ENCODE data around the gene UBE2R2. TPM values are rescaled to one million over a fixed set of nuclear protein-coding genes. Genes with fewer than 3 reads are reported as not detected.

Gene UBE2R2
- total and polyA plus RNA-seq, 12 donors: 15.8 to 47.9 (median 41.4) TPM

DNA sequence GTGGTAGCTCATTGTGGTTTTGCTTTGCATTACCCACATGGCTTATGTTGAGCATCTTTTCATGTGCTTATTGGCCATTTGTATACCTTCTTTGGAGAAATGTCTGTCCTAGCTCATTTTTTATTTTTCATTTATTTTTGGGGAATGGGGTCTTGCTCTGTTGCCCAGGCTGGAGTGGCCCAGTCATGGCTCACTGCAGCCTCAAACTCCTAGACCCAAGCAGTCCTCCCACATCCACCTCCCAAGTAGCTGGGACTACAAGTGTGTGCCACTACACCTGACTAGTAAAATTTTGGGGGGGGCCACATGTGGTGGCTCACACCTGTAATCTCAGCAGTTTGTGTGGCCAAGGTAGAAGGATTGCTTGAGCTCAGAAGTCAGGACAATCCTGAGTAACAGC, 77.4 kb downstream of the UBE2R2 start:
- TF ChIP-seq, protein P1, sequence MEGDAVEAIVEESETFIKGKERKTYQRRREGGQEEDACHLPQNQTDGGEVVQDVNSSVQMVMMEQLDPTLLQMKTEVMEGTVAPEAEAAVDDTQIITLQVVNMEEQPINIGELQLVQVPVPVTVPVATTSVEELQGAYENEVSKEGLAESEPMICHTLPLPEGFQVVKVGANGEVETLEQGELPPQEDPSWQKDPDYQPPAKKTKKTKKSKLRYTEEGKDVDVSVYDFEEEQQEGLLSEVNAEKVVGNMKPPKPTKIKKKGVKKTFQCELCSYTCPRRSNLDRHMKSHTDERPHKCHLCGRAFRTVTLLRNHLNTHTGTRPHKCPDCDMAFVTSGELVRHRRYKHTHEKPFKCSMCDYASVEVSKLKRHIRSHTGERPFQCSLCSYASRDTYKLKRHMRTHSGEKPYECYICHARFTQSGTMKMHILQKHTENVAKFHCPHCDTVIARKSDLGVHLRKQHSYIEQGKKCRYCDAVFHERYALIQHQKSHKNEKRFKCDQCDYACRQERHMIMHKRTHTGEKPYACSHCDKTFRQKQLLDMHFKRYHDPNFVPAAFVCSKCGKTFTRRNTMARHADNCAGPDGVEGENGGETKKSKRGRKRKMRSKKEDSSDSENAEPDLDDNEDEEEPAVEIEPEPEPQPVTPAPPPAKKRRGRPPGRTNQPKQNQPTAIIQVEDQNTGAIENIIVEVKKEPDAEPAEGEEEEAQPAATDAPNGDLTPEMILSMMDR (IDR thresholded peaks at IDR 0.05): no peak
- Histone ChIP-seq H3K27me3 (no peaks in the 10 kb centered on the region), H3K9me3 (no peaks in the 10 kb centered on the region), H3K27ac (no peak overlapping the region), H3K4me3 (no peak overlapping the region), H3K4me1 (peaks cover 0 to 7% (median 0%) of the 10 kb centered on the region in 9 donors), H3K36me3 (peaks cover 0 to 44% (median 0%) of the 10 kb centered on the region in 9 donors)
- no peak for DNase-seq
- ATAC-seq: no peak
- intact Hi-C loops (cut with DNase I): no loop called here

DNA sequence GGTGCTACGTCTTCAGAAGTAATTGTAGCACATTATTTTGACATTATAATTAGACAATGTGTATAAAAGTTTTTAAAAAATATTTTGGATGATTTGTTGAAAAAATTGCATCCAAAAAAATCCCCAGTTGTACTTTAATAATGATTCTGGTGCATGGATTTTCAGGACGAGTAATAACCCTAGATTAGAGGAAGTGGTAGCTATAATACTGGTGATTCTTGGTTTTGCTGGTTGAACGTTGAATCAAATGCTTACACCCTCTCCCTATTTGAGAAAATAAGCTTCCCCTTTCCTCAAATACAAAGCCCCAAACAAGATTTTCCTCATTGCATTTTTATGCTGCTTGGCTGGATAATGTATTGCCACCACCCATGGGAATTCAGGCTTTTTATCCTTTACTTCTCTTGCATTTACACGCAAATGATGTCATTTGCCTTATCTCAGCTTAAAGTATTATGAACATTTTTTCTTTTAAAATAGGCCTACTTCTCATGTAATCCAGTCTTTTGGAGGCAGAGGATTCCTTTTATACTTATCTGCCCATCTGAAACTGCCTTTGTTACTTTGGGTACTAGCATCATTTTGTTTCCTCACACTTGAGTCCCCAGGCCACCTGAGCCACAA, 86.3 kb downstream of the UBE2R2 start:
- TF ChIP-seq, protein P1 (IDR thresholded peaks at IDR 0.05): no peak
- DNase-seq (no peak), ATAC-seq (no peak)
- Histone ChIP-seq H3K36me3 (peaks cover 0 to 66% (median 4%) of the 10 kb centered on the region in 9 donors), H3K9me3 (no peaks in the 10 kb centered on the region), H3K4me1 (peaks cover 0 to 41% (median 21%) of the 10 kb centered on the region in 9 donors), H3K27me3 (no peaks in the 10 kb centered on the region), H3K27ac (no peak overlapping the region), H3K4me3 (no peak overlapping the region)
- intact Hi-C loops (cut with DNase I): no loop called here
- WGBS, 2 donors: 71 to 76% methylated on average over 4 of the region's 4 CpGs

DNA sequence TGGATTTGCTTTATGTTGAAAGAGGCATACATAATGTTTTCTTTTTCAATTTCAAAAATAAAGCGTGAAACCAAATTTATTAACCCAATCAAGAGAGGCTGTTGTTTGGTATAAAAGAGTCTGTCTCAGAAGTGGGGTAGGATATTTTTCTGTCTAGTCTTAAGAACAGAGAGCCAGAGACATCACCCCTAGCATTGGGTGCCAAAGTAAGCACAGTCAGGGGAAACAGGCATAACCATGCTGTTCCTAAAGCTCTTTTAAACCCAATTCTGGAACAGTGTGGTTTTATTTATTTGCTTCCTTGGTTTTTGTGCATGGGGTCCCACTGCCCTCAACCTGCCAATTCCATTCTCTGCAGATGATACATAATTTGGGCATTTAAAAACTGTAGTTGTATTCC, 88.2 kb downstream of the UBE2R2 start:
- no peaks in the 10 kb centered on the region for H3K27me3 ChIP-seq
- no peaks in the 10 kb centered on the region for H3K9me3 ChIP-seq
- 96 to 97% methylated on average over 1 of the region's 1 CpG for WGBS, 2 donors
- H3K27ac ChIP-seq: no peak overlapping the region
- ATAC-seq: peak in 1 of 8 donors; percentile 30
- TF ChIP-seq, protein P1 (IDR thresholded peaks at IDR 0.05): no peak
- intact Hi-C loops (cut with DNase I): no loop called here
- H3K4me3 ChIP-seq: no peak overlapping the region
- no peak for DNase-seq
- H3K36me3 ChIP-seq: peaks cover 0 to 65% (median 4%) of the 10 kb centered on the region in 9 donors
- peaks cover 0 to 41% (median 21%) of the 10 kb centered on the region in 9 donors for H3K4me1 ChIP-seq

DNA sequence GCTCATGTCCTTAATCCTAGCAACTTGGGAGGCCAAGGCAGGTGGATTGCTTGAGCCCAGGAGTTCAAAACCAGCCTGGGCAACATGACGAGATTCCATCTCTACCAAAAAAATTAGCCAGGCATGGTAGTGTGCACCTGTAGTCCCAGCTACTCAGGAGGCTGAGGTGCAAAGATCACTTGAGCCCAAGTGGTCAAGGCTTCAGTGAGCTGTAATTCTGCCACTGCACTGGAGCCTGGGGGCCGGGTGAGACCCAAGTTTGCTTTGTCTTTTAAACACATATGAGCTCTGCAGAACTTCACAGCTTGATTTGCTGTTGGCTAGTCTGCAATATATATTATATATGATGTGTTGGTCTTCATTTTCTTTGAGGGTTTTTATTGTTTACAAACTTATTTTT, 89.8 kb downstream of the UBE2R2 start:
- TF ChIP-seq, protein P1 (IDR thresholded peaks at IDR 0.05): no peak
- peaks cover 0 to 58% (median 0%) of the 10 kb centered on the region in 9 donors for H3K36me3 ChIP-seq
- no peaks in the 10 kb centered on the region for H3K9me3 ChIP-seq
- intact Hi-C loops (cut with DNase I): no loop called here
- 89 to 98% methylated on average over 2 of the region's 2 CpGs for WGBS, 2 donors
- H3K27me3 ChIP-seq: no peaks in the 10 kb centered on the region
- H3K27ac ChIP-seq: no peak overlapping the region
- no peak overlapping the region for H3K4me3 ChIP-seq
- ATAC-seq (no peak), DNase-seq (no peak)
- H3K4me1 ChIP-seq: peaks cover 0 to 33% (median 16%) of the 10 kb centered on the region in 9 donors
